Activated naive CD4-positive, alpha-beta T cell treated with anti-CD3 and anti-CD28 coated beads, Interleukin-2, amount 50 U/mL, for 72 hours (primary cell): ENCODE results near the gene HCN2. TPM values are rescaled to one million over a fixed set of nuclear protein-coding genes. Genes with fewer than 3 reads are reported as not detected.
"Not testable (repeated sequence)": the region's sequence is repeated elsewhere in the genome, so short reads cannot be mapped to it uniquely, and the experiment has no call there.

Experiments
- ATAC-seq, 2 donors: fragments of 150-1000 bp; cut with Tn5 transposase; 2 replicates each; pipeline ENCODE4 v1.10.0; 2021; ENCODE audit warnings: mild to moderate bottlenecking in 2 of 2, moderate library complexity in 2 of 2
- DNase-seq, 2 donors: peaks; one replicate each; pipeline ENCODE4 v3.0.0; 2021 to 2022; ENCODE audit warnings: low spot score in 2 of 2
- H3K27ac Mint-ChIP-seq, 2 donors: one replicate each; pipeline ENCODE4 v1.8.0; 2022; ENCODE audit warnings: mild to moderate bottlenecking in 2 of 2, mixed read lengths in 2 of 2
- H3K36me3 Mint-ChIP-seq, 2 donors: one replicate each; pipeline ENCODE4 v1.8.0; 2022; ENCODE audit warnings: mixed read lengths in 2 of 2
- H3K9me3 Mint-ChIP-seq, 2 donors: one replicate each; pipeline ENCODE4 v1.8.0; 2022; ENCODE audit warnings: mixed read lengths in 2 of 2
- total RNA-seq, 2 donors: library from RNA; stranded (reverse); gene quantifications; one replicate each; pipeline ENCODE4 v1.2.3, GENCODE V29; 2022

Gene HCN2
- total RNA-seq, 2 donors from 2014 or later = 0.41 to 0.58 TPM

DNA sequence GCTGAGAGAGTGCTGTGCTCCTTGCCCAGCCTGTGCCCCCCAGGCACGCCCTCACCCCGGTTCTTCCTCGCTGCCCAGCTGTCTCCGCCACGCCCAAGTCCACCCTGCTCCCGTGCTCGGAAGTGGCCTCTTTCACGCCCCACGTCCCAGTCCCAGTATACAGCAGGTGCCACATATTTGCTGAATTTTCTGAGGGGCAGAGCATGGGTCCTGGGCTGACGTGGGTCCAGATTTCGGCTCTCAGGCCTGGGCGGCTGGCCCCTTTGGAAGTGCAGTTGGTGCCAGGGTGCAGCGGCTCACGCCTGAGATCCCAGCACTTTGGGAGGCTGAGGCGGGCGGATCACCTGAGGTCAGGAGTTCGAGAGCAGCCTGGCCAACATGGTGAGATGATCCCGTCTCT, 3.4 kb downstream of the HCN2 start:
- no peaks in the 10 kb centered on the region for H3K36me3 Mint-ChIP-seq
- ATAC-seq (no peak), DNase-seq (no peak)
- H3K9me3 Mint-ChIP-seq = no peaks in the 10 kb centered on the region
- H3K27ac Mint-ChIP-seq = no peak overlapping the region

DNA sequence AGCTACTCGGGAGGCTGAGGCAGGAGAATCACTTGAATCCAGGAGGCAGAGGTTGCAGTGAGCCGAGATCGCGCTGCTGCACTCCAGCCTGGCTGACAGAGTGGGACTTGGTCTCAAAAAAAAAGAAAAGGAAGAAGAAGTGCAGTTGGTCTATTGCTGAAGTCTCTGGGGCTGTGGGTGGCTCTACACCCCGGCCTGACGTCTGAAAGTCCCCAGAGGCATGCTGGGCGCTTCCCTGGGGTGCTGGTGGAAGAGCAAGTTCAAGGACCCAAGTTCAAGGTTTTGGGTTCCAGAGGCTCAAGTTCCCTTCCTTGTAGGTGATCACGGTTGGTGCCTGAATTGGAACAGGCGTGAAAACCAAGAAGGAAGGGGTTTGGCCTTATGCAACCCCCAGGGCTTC, 3.8 kb downstream of the HCN2 start:
- ATAC-seq = no peak
- Mint-ChIP-seq H3K9me3 (no peaks in the 10 kb centered on the region), H3K27ac (no peak overlapping the region), H3K36me3 (no peaks in the 10 kb centered on the region)
- DNase-seq = no peak

GRCh38 chr19:594265-594870, 4.7 kb downstream of the HCN2 start:
- H3K9me3 Mint-ChIP-seq = no peaks in the 10 kb centered on the region
- no peak overlapping the region for H3K27ac Mint-ChIP-seq
- no peaks in the 10 kb centered on the region for H3K36me3 Mint-ChIP-seq
- ATAC-seq (no peak), DNase-seq (no peak)

DNA sequence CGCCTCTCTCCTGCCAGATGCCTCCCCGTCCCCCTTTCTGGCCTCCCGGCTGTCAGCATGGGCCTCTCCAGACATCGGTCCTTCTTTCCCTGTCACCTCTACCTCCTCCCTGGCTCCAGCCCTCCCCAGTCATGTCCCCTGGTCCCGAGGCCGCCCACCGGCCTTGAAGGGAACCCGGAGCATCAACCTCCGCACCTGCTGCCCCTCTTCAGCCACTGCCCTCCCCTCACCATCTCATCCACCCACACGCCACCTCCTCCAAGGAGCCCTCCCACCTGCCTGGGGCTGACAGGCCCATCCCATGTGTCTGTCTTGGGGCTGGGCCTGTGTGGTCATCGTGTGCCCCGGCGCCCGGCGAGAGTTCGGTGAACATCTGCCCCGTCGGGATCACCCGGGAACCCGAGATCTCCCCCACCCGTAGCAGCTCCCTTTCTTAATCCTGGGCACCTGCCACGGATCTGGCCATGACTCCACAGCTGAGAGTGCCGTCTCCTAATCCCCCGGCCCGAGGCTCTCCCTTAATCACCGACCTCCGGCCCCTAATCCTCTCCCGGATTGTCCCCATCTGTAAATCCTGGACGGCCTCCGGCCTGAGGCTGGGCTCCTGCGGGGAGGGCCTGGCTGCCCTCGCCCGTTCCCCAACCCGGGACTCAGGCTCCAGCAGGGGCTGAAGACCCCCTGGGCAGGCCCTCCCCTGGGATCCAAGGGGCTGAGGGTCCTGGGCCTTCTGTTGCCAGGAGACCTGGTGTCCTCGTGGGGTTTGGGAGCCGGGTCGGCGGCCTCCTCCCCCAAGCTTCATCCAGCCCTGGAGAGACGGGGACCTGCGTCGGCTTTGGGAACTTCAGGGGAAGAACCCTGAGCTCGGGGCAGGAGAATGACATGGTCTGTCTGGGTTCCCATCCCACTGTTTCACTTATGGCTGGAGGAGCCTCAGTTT, 5.9 kb downstream of the HCN2 start:
- ATAC-seq (no peak), DNase-seq (no peak)
- Mint-ChIP-seq H3K9me3 (no peaks in the 10 kb centered on the region), H3K36me3 (no peaks in the 10 kb centered on the region), H3K27ac (no peak overlapping the region)

DNA sequence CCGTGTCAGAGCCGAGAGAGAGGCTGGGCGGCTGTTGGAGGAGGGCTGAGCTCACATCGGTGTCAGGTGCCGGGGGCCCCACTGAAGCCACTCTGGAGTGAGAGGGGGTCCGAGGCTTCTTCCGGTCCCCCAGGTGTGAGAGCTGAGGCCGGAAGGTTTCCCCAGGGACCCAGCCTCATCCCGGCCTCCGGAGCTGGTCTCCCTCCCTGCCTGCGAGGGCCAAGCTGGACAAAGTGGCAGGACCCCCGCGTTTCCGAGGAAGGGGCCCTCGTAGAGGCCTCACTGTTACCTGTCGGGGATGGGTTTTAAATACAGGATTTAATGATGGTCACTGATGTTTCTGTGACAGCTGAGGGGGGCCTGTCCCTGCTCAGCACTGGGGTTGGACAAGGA, 6.6 kb downstream of the HCN2 start:
- DNase-seq = no peak

DNA sequence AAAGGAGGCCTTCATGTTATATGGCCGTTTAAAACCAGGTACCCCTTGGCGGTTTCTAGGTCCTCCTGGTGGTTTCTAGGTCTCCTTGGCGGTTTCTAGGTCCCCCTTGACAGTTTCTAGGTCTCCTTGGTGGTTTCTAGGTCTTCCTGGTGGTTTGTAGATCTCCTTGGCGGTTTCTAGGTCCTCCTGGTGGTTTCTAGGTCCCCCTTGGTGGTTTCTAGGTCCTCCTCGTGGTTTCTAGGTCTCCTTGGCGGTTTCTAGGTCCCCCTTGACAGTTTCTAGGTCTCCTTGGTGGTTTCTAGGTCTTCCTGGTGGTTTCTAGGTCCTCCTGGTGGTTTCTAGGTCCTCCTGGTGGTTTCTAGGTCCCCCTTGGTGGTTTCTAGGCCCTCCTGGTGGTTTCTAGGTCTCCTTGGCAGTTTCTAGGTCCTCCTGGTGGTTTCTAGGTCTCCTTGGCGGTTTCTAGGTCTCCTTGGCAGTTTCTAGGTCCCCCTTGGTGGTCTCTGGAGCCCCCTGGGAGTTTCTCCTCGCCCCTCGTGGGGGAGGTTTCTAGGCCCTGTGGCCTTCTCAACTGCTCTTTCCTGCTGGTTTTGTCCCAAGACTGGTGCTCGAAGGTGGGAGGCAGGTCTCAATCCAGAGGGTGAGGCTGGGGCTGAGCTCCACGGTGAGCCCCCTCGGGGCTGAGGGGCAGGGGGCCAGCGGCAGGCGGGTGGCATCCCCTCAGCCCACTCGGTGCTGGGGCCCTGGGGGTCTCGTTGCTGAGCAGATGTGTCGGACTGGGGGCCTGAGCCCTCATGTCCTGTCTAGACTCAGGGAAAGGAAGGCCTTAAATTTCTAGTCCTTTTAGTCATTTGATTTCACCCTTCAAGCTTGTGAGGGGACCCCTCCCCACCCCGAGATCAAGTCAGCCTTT, 8.0 kb downstream of the HCN2 start:
- H3K9me3 Mint-ChIP-seq = peaks cover 0 to 5% of the 10 kb centered on the region in 2 donors
- no peak for ATAC-seq
- no peak for DNase-seq
- H3K36me3 Mint-ChIP-seq = no peaks in the 10 kb centered on the region
- H3K27ac Mint-ChIP-seq = no peak overlapping the region

More for the DNA sequence above, 6.6 kb downstream of the HCN2 start:
- Mint-ChIP-seq H3K9me3 (no peaks in the 10 kb centered on the region), H3K27ac (no peak overlapping the region), H3K36me3 (no peaks in the 10 kb centered on the region)
- ATAC-seq = no peak

- H3K9me3 Mint-ChIP-seq = peaks cover 0 to 5% of the 10 kb centered on the region in 2 donors
- no peak for ATAC-seq
- H3K36me3 Mint-ChIP-seq = no peaks in the 10 kb centered on the region
Measured at GRCh38 chr19:601310-601709, 11.6 kb downstream of the HCN2 start.

DNA sequence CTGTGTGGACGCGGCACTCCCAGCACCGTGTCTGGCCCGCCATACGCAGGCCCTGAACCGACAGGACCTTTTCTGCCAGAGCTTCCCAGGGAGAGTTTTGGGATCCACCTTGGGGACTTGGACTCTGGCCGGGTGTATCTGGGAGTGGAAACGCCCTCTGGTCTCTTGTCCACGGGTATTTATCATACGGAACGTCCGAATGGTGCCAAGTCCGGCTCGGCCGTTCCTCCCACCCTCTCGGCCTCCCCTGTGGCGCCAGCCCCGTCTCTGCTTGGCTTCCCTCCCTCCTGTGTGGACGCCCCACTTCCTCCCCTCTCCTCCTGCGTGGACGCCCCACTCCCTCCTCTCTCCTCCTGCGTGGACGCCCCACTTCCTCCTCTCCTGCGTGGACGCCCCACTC, 12.1 kb downstream of the HCN2 start:
- no peak for ATAC-seq
- Mint-ChIP-seq H3K36me3 (no peaks in the 10 kb centered on the region), H3K27ac (no peak overlapping the region), H3K9me3 (peaks cover 0 to 5% of the 10 kb centered on the region in 2 donors)
- DNase-seq = no peak

More at GRCh38 chr19:601310-601709, 11.6 kb downstream of the HCN2 start:
- no peak for DNase-seq
- H3K27ac Mint-ChIP-seq = no peak overlapping the region

- Mint-ChIP-seq H3K36me3 (no peaks in the 10 kb centered on the region), H3K9me3 (peaks cover 0 to 5% of the 10 kb centered on the region in 2 donors), H3K27ac (no peak overlapping the region)
- no peak for ATAC-seq
- no peak for DNase-seq
Measured at GRCh38 chr19:602391-603301, 13.0 kb downstream of the HCN2 start.

- ATAC-seq = not testable (repeated sequence)
Measured at GRCh38 chr19:603302-603639, 13.6 kb downstream of the HCN2 start.

DNA sequence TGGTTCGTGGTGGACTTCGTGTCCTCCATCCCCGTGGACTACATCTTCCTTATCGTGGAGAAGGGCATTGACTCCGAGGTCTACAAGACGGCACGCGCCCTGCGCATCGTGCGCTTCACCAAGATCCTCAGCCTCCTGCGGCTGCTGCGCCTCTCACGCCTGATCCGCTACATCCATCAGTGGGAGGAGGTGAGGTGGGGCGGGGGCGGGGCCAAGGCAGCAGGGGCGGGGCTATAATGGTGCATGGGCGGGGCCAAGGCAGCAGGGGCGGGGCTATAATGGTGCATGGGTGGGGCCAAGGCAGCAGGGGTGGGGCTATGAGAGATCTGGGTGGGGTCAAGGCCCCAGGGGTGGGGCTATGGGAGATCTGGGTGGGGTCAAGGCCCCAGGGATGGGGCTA, 14.1 kb downstream of the HCN2 start:
- peak in 1 of 2 donors; percentile 8 for ATAC-seq
- DNase-seq, H3K36me3 Mint-ChIP-seq, H3K27ac Mint-ChIP-seq, H3K9me3 Mint-ChIP-seq: not testable (repeated sequence)

More at GRCh38 chr19:603302-603639, 13.6 kb downstream of the HCN2 start:
- not testable (repeated sequence) for DNase-seq, H3K27ac Mint-ChIP-seq, H3K9me3 Mint-ChIP-seq, H3K36me3 Mint-ChIP-seq

- Mint-ChIP-seq H3K27ac (no peak overlapping the region), H3K36me3 (no peaks in the 10 kb centered on the region), H3K9me3 (peaks cover 0 to 5% of the 10 kb centered on the region in 2 donors)
- ATAC-seq = peak; percentile 62 to 81
- DNase-seq = peak in 1 of 2 donors; percentile 58
Measured at GRCh38 chr19:604355-604754, 14.7 kb downstream of the HCN2 start.

GRCh38 chr19:605061-605971, 15.6 kb downstream of the HCN2 start:
- not testable (repeated sequence) for H3K36me3 Mint-ChIP-seq, H3K27ac Mint-ChIP-seq, H3K9me3 Mint-ChIP-seq
- peak in 1 of 2 donors; percentile 46 for ATAC-seq
- peak in 1 of 2 donors; percentile 39 for DNase-seq

GRCh38 chr19:607301-608154, 17.8 kb downstream of the HCN2 start:
- Mint-ChIP-seq H3K36me3 (no peaks in the 10 kb centered on the region), H3K9me3 (peaks cover 0 to 2% of the 10 kb centered on the region in 2 donors), H3K27ac (no peak overlapping the region)

More at GRCh38 chr19:607301-608154, 17.8 kb downstream of the HCN2 start:
- ATAC-seq = no peak
- no peak for DNase-seq
